ENCODE results near the gene NAB2. TPM values are rescaled to one million over a fixed set of nuclear protein-coding genes. Genes with fewer than 3 reads are reported as not detected.

The NAB2 gene
- total RNA-seq, 1 experiment from 2014 or later = 18.9 TPM

- no peak for DNase-seq (ENCODE audit: low spot score)
Observed at GRCh38 chr12:57093415-57094207, 4.7 kb downstream of the NAB2 start.

- no peak for DNase-seq (ENCODE audit: low spot score)
Observed at GRCh38 chr12:57094208-57095160, 5.6 kb downstream of the NAB2 start.

GRCh38 chr12:57095440-57095839 is 6.5 kb downstream of the NAB2 start:
- DNase-seq (ENCODE audit: low spot score) = no peak

DNA sequence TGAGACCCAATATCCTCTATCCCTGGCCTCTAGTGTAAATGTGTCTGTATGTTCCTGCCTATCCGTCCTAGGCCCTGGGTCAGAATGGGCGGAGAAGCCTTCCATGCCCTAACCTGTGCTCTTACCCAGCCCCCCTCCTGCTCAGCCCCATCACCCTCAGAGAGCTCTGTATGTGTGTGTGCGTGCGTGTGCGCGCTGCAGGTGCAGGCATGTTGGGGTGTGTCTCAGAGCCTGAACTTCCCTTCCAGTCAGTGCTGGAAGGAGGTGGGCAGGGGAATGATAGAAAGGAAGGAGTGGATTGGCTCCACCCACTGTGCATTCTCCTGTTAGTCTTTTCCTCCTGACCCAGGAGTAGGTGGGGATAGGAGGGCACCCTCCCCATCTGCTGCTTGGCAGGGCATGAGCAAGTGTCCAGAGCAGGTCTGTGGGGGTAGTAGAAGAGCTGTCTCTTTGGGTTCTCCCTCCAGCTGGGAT is 7.2 kb downstream of the NAB2 start:
- DNase-seq (ENCODE audit: low spot score) = peak; percentile 46

GRCh38 chr12:57096748-57097553 is 8.0 kb downstream of the NAB2 start:
- DNase-seq (ENCODE audit: low spot score) = no peak

GRCh38 chr12:57097554-57097835 is 8.6 kb downstream of the NAB2 start:
- no peak for DNase-seq (ENCODE audit: low spot score)

GRCh38 chr12:57098546-57098945 is 9.6 kb downstream of the NAB2 start:
- no peak for DNase-seq (ENCODE audit: low spot score)

DNA sequence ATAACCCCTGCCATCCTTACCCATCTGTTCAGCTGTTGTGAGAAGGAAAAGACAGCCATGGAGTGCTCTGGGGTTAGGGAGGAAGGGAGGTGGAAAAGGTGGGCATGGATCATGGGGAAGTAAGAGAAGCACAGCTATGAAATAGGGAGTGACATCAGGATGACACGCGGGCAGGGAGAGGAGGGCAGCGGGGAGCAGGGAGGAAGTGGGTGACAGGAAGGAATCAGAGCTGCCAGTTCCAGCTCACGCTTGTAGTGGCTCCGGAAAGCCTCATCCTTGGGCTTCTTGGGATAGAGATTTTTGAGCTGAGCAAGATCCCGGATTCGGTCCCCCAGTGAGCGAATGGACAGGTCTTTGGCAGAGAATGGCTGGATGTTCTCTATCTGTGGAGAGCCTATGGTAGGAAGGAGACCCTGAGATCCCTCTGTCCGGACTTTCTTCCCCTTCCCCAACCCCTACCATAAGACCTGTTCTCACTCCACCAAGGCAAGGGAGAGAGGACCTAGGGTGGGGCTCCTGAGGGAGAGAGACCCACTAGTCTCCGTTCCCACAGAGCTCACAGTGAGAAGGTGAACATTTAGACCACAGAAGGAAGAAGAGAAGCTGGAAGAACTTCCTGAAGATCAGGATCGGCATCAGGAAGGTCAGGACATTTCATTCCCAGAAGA is 10.3 kb downstream of the NAB2 start:
- peak; percentile 40 for DNase-seq (ENCODE audit: low spot score)

DNA sequence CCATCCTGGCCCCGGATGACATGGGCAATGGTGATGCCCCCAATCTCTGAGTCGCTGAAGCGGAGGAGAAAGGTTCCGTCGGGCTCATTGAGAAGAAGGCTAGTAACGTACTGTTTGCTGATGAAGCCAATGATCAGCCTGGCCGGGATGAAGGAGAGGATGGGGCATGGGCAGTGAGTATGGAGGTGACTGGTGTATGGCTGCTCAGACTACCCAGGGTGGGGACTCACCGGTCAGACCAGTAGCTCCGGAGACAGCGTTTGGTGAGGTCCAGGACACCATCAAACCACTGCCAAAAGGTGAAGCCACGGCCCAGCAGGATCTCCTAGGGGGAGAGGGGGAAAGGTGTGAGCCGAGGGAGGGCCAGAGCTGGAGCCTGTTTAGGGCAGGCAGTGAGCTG is 10.9 kb downstream of the NAB2 start:
- DNase-seq (ENCODE audit: low spot score) = no peak

- no peak for DNase-seq (ENCODE audit: low spot score)
Observed at GRCh38 chr12:57101892-57102695, 13.2 kb downstream of the NAB2 start.

DNA sequence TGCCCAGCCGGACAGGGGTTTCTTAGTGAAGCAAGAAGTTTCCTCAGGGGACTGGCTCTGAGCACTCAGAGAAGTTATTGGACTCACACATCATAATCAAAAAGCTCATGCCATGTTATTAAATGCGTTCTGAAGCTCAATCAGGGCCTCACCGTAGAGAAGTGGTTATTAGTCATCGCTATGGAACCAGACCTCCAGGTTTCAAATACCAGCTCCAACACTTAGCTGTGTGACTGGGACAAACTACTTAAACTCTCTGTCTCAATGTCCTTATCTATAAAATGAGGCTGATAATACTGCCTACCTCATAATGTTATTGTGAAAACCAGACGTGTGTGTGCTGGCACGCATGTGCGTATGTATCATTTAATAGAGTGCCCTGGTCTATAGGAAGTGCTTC is 14.9 kb downstream of the NAB2 start:
- no peak for DNase-seq (ENCODE audit: low spot score)

DNA sequence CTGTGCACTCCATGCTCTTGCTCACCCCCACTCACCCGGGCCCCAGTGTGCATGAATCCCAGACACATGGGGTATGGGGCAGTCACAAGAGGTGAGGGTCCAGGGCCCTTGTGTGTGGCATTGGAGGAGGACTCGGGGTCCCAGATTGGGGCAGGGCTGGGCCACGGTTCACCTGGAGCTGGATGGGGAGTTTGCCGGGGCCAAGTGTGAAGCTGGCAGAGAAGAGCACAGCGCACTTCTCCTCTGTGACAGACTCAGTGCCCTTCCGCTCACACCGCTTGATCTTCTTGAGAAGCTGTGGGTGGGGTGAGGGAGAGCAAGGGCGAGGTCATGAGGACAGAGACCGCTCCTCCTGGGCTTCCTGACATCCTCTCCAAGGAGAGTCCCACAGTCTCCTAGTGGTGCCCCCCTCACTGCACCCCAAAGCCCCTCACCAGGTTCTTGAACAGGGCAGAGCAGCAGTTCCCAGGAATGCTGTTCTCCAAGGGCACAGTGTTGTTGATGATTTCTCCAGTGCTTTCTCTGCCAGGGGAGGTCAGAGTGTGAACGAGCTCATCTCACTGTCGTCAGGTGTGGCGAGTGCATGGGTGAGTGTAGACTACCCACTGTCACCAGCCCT is 15.5 kb downstream of the NAB2 start:
- DNase-seq (ENCODE audit: low spot score) = no peak

GRCh38 chr12:57105011-57105753 is 16.3 kb downstream of the NAB2 start:
- no peak for DNase-seq (ENCODE audit: low spot score)

- no peak for DNase-seq (ENCODE audit: low spot score)
Observed at GRCh38 chr12:57106021-57106708, 17.3 kb downstream of the NAB2 start.

DNA sequence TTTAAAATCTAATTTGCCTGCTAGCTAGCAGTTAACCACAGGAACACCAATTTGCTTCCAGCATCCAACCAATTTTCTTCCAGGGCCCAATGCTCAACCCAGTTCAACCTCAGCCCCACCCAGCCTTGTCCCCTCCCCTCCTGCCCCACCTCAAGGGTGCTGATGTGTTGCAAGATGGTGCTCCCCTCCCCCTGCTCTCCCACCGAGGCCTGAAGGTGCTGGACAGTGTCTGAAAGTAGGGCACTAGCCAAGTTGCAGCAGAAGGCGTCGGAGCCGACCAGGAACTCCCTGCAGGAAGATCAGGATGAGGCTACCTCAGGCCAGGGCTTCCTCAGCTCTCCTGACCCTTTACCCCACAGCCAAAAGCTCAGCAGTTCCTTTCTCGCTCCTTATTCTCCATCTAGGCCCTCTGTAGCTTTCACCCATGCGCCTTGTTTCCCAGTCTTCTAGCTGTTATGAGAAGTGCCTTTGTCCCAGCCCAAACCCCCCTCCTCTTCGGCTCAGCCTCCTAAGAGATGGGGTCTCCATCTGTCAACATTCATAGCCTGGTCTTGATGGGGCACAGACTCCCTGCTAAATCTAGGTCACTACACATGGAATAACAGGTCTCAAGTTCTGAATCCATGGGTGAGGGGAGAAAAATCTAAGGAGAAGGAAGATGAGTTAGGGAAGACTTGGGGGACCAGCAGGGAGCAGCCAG is 18.7 kb downstream of the NAB2 start:
- DNase-seq (ENCODE audit: low spot score) = no peak

- no peak for DNase-seq (ENCODE audit: low spot score)
Observed at GRCh38 chr12:57109207-57110103, 20.5 kb downstream of the NAB2 start.
